Spinal cord (tissue), 10 donors: ENCODE results near the gene PPDPF. TPM values are rescaled to one million over a fixed set of nuclear protein-coding genes. Genes with fewer than 3 reads are reported as not detected.
"Not testable (repeated sequence)": the region's sequence is repeated elsewhere in the genome, so short reads cannot be mapped to it uniquely, and the experiment has no call there.

Source experiments
- DNase-seq, 6 donors: peaks; one replicate each; pipeline versions ENCODE4 v3.0.0 to v3.0.0-alpha.2; 2013 to 2015; ENCODE audit warnings: low spot score in 6 of 6, low read depth in 4 of 6
- H3K27ac ChIP-seq: one replicate; pipeline ENCODE4 v1.5.1; 2013; ENCODE audit warnings: low read depth, low read length, control low read depth
- H3K27me3 ChIP-seq: one replicate; pipeline ENCODE4 v1.6.1; 2013; ENCODE audit warnings: low read length; ENCODE audit not compliant: control insufficient read depth, insufficient read depth
- H3K36me3 ChIP-seq: one replicate; pipeline ENCODE4 v1.6.1; 2013; ENCODE audit warnings: low read length; ENCODE audit not compliant: control insufficient read depth, insufficient read depth
- H3K4me1 ChIP-seq: one replicate; pipeline ENCODE4 v1.6.1; 2013; ENCODE audit warnings: low read length; ENCODE audit not compliant: control insufficient read depth, insufficient read depth
- H3K4me3 ChIP-seq: one replicate; pipeline ENCODE4 v1.5.1; 2013; ENCODE audit warnings: low read depth, low read length, control low read depth
- H3K9me3 ChIP-seq: one replicate; pipeline ENCODE4 v1.6.1; 2013; ENCODE audit warnings: low read length; ENCODE audit not compliant: control insufficient read depth, insufficient read depth
- WGBS: methylation state at CpG from one replicate; pipeline ENCODE4 v1.1.5; 2013; ENCODE audit warnings: missing lambda C conversion rate; ENCODE audit not compliant: insufficient coverage; 5-methylcytosine and 5-hydroxymethylcytosine counted together
- polyA plus RNA-seq, 2 donors: library from polyadenylated mRNA; unstranded; fragments of 120-200 nt; gene quantifications; one replicate each; pipeline ENCODE4 v1.2.1, GENCODE V29; 2013; ENCODE audit not compliant: insufficient read length in 2 of 2
- total RNA-seq, 2 donors: library from RNA; depleted of rRNA in 1 of 2; stranded (reverse); fragments of 120-200 nt in 1 of 2; fragments of >200 nt in 1 of 2; gene quantifications; one replicate each; pipeline versions ENCODE4 v1.2.3 to v1.2.4, GENCODE V29; 2013 to 2014
- donor health status: healthy.

The PPDPF gene
- total and polyA plus RNA-seq, 4 donors = 19.9 to 467 (median 266) TPM

DNA sequence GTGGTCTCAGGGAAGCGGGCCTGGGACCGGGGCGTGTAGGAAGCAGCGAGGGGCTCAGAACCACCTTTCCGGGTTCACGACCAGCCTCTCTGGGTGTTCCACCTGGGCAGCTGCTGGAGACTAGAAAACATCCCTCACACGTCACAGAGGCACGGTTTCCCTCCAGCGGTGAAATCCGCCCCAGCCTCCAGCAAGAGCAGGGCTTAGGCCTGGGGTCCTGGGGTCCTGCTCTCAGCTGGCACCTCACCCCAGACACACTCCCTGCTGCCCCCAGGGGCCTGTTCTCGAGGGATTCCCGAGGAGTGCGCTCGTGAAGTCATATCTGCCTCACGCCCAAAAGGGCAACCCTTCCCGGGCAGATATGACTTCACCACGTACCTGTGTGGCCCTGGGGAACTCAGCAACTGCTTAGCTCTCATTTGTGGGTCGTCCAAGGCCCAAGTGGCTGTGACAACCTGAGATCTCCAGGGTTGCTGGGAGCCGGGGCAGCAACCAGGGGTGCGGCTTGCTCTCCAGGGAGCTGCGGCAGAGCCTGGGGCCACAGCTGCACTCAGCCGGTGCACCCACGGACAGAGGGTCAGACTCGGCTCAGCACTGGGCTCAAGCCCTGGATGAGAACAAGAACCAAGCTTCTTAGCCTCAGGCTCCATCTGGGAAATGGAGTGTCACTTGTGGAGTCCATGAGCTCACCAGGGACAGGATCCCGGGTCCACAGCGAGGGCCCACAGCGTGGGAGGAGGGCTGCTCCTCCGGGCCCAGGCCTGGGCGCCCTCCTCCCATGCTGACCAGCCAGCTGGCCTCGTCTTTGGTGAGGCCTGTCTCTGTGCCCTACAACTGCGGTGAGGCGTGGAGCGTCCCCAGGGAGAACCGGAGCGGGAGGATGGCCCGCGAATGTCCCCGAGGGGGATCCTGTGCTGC lies 34.1 kb downstream of the PPDPF start:
- peak overlapping the region; percentile 52 for H3K4me3 ChIP-seq
- peaks cover 12% of the 10 kb centered on the region for H3K36me3 ChIP-seq
- no peak overlapping the region for H3K27ac ChIP-seq
- peaks cover 10% of the 10 kb centered on the region for H3K27me3 ChIP-seq
- peak in 1 of 6 donors; percentile 22 for DNase-seq
- peaks cover 29% of the 10 kb centered on the region for H3K4me1 ChIP-seq
- H3K9me3 ChIP-seq = no peaks in the 10 kb centered on the region
- 63% methylated on average over 38 of the region's 38 CpGs for WGBS

- H3K36me3 ChIP-seq = peaks cover 24% of the 10 kb centered on the region
- WGBS = 93% methylated on average over 45 of the region's 45 CpGs
- DNase-seq = no peak
These were observed 35.3 kb downstream of the PPDPF start for GRCh38 chr20:63555661-63556381.

GRCh38 chr20:63556873-63557478 lies 36.4 kb downstream of the PPDPF start:
- 47% methylated on average over 23 of the region's 23 CpGs for WGBS
- no peak for DNase-seq

More at GRCh38 chr20:63555661-63556381, 35.3 kb downstream of the PPDPF start:
- Histone ChIP-seq H3K27ac (no peak overlapping the region), H3K4me1 (peaks cover 29% of the 10 kb centered on the region), H3K4me3 (no peak overlapping the region), H3K9me3 (no peaks in the 10 kb centered on the region), H3K27me3 (peaks cover 7% of the 10 kb centered on the region)

DNA sequence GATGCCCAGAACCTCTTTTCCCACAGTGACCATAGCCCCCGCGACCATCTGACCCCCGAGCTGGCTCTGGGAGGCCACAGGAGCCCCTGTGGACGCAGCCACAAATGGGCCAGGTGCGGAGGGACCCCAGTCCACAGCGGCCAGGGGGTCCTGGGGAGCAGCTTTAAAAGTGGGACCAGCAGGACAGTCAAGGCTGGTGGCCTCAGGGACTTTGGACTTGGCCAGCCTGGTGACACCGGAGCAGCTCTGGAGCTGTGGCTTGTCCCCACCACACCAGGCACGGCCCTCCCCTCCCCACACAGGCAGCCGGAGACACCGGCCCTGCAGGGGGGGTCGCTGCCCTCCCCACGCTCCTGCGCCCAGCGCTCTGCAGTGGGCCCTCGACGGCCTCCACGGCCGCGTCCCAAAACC lies 36.9 kb downstream of the PPDPF start:
- Histone ChIP-seq H3K4me3 (no peak overlapping the region), H3K9me3 (no peaks in the 10 kb centered on the region), H3K4me1 (peaks cover 27% of the 10 kb centered on the region), H3K27ac (no peak overlapping the region), H3K36me3 (peaks cover 40% of the 10 kb centered on the region), H3K27me3 (peaks cover 5% of the 10 kb centered on the region)
- WGBS = 83% methylated on average over 16 of the region's 19 CpGs
- no peak for DNase-seq

More at GRCh38 chr20:63556873-63557478, 36.4 kb downstream of the PPDPF start:
- Histone ChIP-seq H3K27me3 (peaks cover 5% of the 10 kb centered on the region), H3K4me1 (peaks cover 29% of the 10 kb centered on the region), H3K9me3 (no peaks in the 10 kb centered on the region), H3K4me3 (no peak overlapping the region), H3K36me3 (peaks cover 35% of the 10 kb centered on the region), H3K27ac (no peak overlapping the region)

GRCh38 chr20:63558804-63559484 lies 38.4 kb downstream of the PPDPF start:
- Histone ChIP-seq H3K27me3 (peaks cover 2% of the 10 kb centered on the region), H3K4me1 (peaks cover 13% of the 10 kb centered on the region), H3K4me3 (no peak overlapping the region), H3K36me3 (peaks cover 54% of the 10 kb centered on the region), H3K9me3 (no peaks in the 10 kb centered on the region), H3K27ac (no peak overlapping the region)
- 94% methylated on average over 10 of the region's 14 CpGs for WGBS
- no peak for DNase-seq

DNA sequence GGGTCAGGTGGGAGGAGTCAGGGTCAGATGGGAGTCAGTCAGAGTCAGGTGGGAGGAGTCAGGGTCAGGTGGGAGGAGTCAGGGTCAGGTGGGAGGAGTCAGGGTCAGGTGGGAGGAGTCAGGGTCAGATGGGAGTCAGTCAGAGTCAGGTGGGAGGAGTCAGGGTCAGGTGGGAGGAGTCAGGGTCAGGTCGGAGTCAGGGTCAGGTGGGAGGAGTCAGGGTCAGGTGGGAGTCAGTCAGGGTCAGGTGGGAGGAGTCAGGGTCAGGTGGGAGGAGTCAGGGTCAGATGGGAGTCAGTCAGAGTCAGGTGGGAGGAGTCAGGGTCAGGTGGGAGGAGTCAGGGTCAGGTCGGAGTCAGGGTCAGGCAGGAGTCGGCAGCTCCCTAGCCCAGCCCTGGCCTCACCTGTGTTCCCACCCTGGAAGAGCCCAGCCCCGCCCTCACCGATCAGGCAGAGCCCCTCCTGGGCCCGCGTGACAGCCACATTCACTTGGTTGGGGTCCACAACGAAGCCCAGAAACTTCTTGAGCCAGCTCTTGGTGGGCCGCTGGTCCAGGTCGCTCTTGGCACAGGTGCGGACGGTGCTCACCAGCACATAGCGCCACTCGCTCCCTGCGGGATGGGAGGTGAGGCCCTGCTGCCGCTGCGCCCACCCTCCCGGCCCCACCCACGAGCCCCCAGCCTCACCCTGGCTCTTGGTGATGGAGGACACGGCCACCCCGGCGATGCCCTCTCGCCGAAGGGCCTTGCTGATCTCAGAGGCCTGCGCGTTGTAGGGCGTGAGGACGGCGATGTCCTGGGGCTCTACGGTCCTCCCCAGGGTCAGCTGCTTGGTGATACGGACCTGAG lies 39.1 kb downstream of the PPDPF start:
- peaks cover 61% of the 10 kb centered on the region for H3K36me3 ChIP-seq
- H3K4me3 ChIP-seq, DNase-seq, H3K9me3 ChIP-seq, H3K27ac ChIP-seq, H3K4me1 ChIP-seq, H3K27me3 ChIP-seq: not testable (repeated sequence)
- 92% methylated on average over 28 of the region's 31 CpGs for WGBS

DNA sequence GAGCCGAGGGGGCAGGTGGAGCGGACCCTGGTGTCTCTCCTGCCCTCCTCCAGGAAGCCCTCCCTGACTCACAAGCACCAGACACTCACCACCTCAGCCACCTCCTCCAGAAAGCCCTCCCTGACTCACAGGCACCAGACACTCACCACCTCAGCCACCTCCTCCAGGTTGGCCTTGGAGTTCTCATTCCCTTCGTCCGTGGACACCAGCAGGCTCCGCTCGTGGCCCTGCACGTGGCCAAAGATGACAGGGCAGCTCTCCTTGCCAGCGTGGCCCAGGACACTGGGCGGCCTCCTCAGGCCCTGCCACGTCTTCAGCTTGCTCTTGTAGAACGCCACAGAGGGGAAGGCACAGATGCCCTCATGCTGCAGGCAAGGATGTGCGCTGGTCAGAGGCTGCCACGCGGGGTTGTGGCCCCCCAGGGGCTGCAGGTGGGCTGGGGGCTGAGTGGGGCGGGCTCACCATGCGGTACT lies 39.8 kb downstream of the PPDPF start:
- H3K9me3 ChIP-seq = no peaks in the 10 kb centered on the region
- no peaks in the 10 kb centered on the region for H3K4me1 ChIP-seq
- H3K27me3 ChIP-seq = no peaks in the 10 kb centered on the region
- peaks cover 65% of the 10 kb centered on the region for H3K36me3 ChIP-seq
- no peak overlapping the region for H3K4me3 ChIP-seq
- WGBS = 91% methylated on average over 15 of the region's 16 CpGs
- no peak overlapping the region for H3K27ac ChIP-seq
- DNase-seq = no peak

DNA sequence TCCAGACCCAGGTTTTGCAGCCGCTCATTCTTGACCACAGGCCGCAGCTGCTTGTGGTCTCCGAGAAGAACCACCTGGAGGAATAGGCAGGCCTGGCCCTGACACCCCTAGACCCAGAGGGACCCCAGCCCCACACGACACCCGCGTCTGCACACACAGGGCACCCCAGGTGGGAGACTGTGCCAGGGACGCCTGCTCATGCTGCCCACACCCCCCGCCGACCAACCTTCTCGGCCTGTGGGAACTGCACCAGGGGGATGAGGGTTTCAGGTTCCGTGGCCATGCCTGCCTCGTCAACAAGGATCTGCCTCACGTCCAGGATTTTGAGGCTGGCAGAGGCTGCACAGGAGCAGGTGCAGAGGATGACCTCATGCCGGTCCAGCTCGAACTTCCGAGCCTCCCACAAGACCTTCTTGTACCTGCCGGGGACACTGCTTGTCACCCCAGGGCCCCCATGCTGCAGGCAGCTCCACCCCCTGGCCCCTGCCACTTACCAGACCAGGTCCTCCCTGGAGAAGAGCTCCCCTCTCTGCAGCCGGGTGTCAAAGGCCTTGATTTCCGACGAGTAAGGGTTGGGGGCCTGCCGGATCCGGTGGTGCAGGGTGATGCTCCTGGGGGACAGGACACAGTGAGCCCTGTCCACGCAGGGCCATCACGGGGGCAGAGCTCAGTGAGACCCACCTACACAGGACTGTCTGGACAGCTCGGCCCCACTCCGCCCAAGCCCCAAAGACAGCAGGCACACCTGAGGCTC lies 40.5 kb downstream of the PPDPF start:
- WGBS = 92% methylated on average over 26 of the region's 26 CpGs
- H3K4me1 ChIP-seq = no peaks in the 10 kb centered on the region
- H3K27me3 ChIP-seq = no peaks in the 10 kb centered on the region
- no peak for DNase-seq
- H3K9me3 ChIP-seq = no peaks in the 10 kb centered on the region
- peaks cover 68% of the 10 kb centered on the region for H3K36me3 ChIP-seq
- H3K4me3 ChIP-seq = no peak overlapping the region
- no peak overlapping the region for H3K27ac ChIP-seq
